HUES48 (cell line): ENCODE results near the gene LEO1.

ENCODE experiments used
- H3K27ac ChIP-seq: one replicate; pipeline ENCODE4 v1.7.0; 2013; ENCODE audit warnings: low read depth, low read length, inconsistent platforms
- H3K27me3 ChIP-seq: 2 replicates; pipeline ENCODE4 v1.6.1; 2013; ENCODE audit warnings: mild to moderate bottlenecking, low read length; ENCODE audit not compliant: control insufficient read depth, insufficient read depth
- H3K36me3 ChIP-seq: 2 replicates; pipeline ENCODE4 v1.6.1; 2013; ENCODE audit warnings: low read length; ENCODE audit not compliant: control insufficient read depth, insufficient read depth
- H3K4me1 ChIP-seq: 2 replicates; pipeline ENCODE4 v1.6.1; 2013; ENCODE audit warnings: mild to moderate bottlenecking, low read length; ENCODE audit not compliant: control insufficient read depth, insufficient read depth
- H3K4me3 ChIP-seq: 2 replicates; pipeline ENCODE4 v1.5.1; 2013; ENCODE audit warnings: mild to moderate bottlenecking, low read depth, low read length
- H3K9ac ChIP-seq: 2 replicates; pipeline ENCODE4 v1.6.1; 2013; ENCODE audit warnings: mild to moderate bottlenecking, low read depth, low read length, moderate library complexity
- H3K9me3 ChIP-seq: 2 replicates; pipeline ENCODE4 v1.6.1; 2013; ENCODE audit warnings: low read length; ENCODE audit not compliant: control insufficient read depth, insufficient read depth

The LEO1 gene

GRCh38 chr15:51966192-51966591 lies 5.4 kb downstream of the LEO1 start:
- peaks cover 38% of the 10 kb centered on the region for H3K36me3 ChIP-seq
- no peak overlapping the region for H3K27ac ChIP-seq
- H3K4me1 ChIP-seq = peaks cover 5% of the 10 kb centered on the region; the same call in 1 of the 2 replicates
- no peak overlapping the region for H3K4me3 ChIP-seq
- H3K27me3 ChIP-seq = no peaks in the 10 kb centered on the region
- H3K9ac ChIP-seq = no peak overlapping the region
- no peaks in the 10 kb centered on the region for H3K9me3 ChIP-seq

GRCh38 chr15:51965691-51966090 lies 5.9 kb downstream of the LEO1 start:
- Histone ChIP-seq H3K9me3 (no peaks in the 10 kb centered on the region), H3K27me3 (no peaks in the 10 kb centered on the region), H3K36me3 (peaks cover 42% of the 10 kb centered on the region), H3K4me3 (no peak overlapping the region), H3K9ac (no peak overlapping the region), H3K27ac (no peak overlapping the region), H3K4me1 (peaks cover 5% of the 10 kb centered on the region; the same call in 1 of the 2 replicates)

- no peak overlapping the region for H3K27ac ChIP-seq
- H3K9me3 ChIP-seq = no peaks in the 10 kb centered on the region
- peaks cover 91% of the 10 kb centered on the region for H3K36me3 ChIP-seq
- H3K4me1 ChIP-seq = no peaks in the 10 kb centered on the region
- H3K27me3 ChIP-seq = no peaks in the 10 kb centered on the region
- no peak overlapping the region for H3K4me3 ChIP-seq
- H3K9ac ChIP-seq = no peak overlapping the region
These were observed 16.1 kb downstream of the LEO1 start for GRCh38 chr15:51955504-51955903.

GRCh38 chr15:51952805-51953204 lies 18.8 kb downstream of the LEO1 start:
- Histone ChIP-seq H3K4me3 (no peak overlapping the region), H3K27ac (no peak overlapping the region), H3K9ac (no peak overlapping the region), H3K36me3 (peaks cover 92% of the 10 kb centered on the region), H3K4me1 (no peaks in the 10 kb centered on the region), H3K9me3 (no peaks in the 10 kb centered on the region), H3K27me3 (no peaks in the 10 kb centered on the region)

- Histone ChIP-seq H3K27me3 (no peaks in the 10 kb centered on the region), H3K9me3 (no peaks in the 10 kb centered on the region), H3K36me3 (peaks cover 80% of the 10 kb centered on the region), H3K4me3 (no peak overlapping the region), H3K27ac (no peak overlapping the region), H3K9ac (no peak overlapping the region), H3K4me1 (no peaks in the 10 kb centered on the region)
These were observed 24.5 kb downstream of the LEO1 start for GRCh38 chr15:51947124-51947523.

GRCh38 chr15:51939216-51939615 lies 32.4 kb downstream of the LEO1 start:
- Histone ChIP-seq H3K27me3 (no peaks in the 10 kb centered on the region), H3K4me3 (no peak overlapping the region), H3K27ac (no peak overlapping the region), H3K4me1 (no peaks in the 10 kb centered on the region), H3K9ac (no peak overlapping the region), H3K9me3 (no peaks in the 10 kb centered on the region), H3K36me3 (peaks cover 36% of the 10 kb centered on the region)

- peaks cover 29% of the 10 kb centered on the region for H3K36me3 ChIP-seq
- H3K9me3 ChIP-seq = no peaks in the 10 kb centered on the region
- H3K27me3 ChIP-seq = no peaks in the 10 kb centered on the region
- H3K27ac ChIP-seq = no peak overlapping the region
- no peaks in the 10 kb centered on the region for H3K4me1 ChIP-seq
- H3K9ac ChIP-seq = no peak overlapping the region
- H3K4me3 ChIP-seq = no peak overlapping the region
These were observed 33.3 kb downstream of the LEO1 start for GRCh38 chr15:51938286-51938685.

- H3K4me1 ChIP-seq = peaks cover under 1% of the 10 kb centered on the region; the same call in 1 of the 2 replicates
- H3K9ac ChIP-seq = no peak overlapping the region
- H3K27me3 ChIP-seq = no peaks in the 10 kb centered on the region
- H3K27ac ChIP-seq = peak overlapping the region; percentile 10
- H3K9me3 ChIP-seq = no peaks in the 10 kb centered on the region
- H3K4me3 ChIP-seq = peak overlapping the region; percentile 30; the same call in 1 of the 2 replicates
- peaks cover 18% of the 10 kb centered on the region for H3K36me3 ChIP-seq
These were observed 35.5 kb downstream of the LEO1 start for GRCh38 chr15:51936105-51936478.

- Histone ChIP-seq H3K4me1 (peaks cover 5% of the 10 kb centered on the region; the same call in 1 of the 2 replicates), H3K9me3 (no peaks in the 10 kb centered on the region), H3K27ac (peak overlapping the region; percentile 10), H3K27me3 (no peaks in the 10 kb centered on the region), H3K4me3 (peak overlapping the region; percentile 30; the same call in 1 of the 2 replicates), H3K36me3 (peaks cover 17% of the 10 kb centered on the region), H3K9ac (no peak overlapping the region)
These were observed 36.0 kb downstream of the LEO1 start for GRCh38 chr15:51935466-51936104.

GRCh38 chr15:51932161-51932560 lies 39.4 kb downstream of the LEO1 start:
- Histone ChIP-seq H3K4me3 (no peak overlapping the region), H3K4me1 (peaks cover 5% of the 10 kb centered on the region; the same call in 1 of the 2 replicates), H3K9me3 (no peaks in the 10 kb centered on the region), H3K27me3 (no peaks in the 10 kb centered on the region), H3K27ac (no peak overlapping the region), H3K36me3 (peaks cover 5% of the 10 kb centered on the region), H3K9ac (no peak overlapping the region)

GRCh38 chr15:51931638-51932037 lies 39.9 kb downstream of the LEO1 start:
- Histone ChIP-seq H3K4me3 (no peak overlapping the region), H3K36me3 (peaks cover 4% of the 10 kb centered on the region; the same call in 1 of the 2 replicates), H3K9me3 (no peaks in the 10 kb centered on the region), H3K27ac (no peak overlapping the region), H3K4me1 (peaks cover 5% of the 10 kb centered on the region; the same call in 1 of the 2 replicates), H3K9ac (no peak overlapping the region), H3K27me3 (no peaks in the 10 kb centered on the region)
